GM21447 (cell line): Measurements from ENCODE around the gene KCNQ1.

Experiments used
- ATAC-seq: cut with Tn5 transposase; IDR thresholded peaks from one replicate; pipeline ENCODE4 v1.9.1; 2021; ENCODE audit not compliant: unreplicated experiment

KCNQ1 gene

DNA sequence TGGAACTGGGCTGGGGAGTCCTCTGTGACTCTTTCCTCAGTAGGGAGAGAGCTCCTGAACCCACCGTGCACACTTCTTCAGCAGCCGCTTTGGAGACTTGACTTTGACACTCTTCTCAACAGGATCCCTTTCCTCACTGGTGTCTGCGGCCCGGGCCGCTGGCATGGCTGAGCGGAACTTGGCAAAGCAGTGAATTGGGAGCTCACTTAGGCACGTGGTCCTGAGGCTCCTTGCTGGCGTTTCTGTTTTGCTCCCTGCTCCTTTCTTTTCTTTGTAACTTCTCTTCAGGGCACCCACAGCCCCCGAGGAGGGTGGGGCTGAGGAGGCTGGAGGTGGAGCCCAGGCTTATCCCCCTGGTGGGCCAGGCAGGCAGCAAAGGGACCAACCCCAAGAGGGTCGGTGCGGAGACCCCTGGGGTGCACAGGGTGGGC lies 263.4 kb downstream of the KCNQ1 start:
- ATAC-seq: no peak

DNA sequence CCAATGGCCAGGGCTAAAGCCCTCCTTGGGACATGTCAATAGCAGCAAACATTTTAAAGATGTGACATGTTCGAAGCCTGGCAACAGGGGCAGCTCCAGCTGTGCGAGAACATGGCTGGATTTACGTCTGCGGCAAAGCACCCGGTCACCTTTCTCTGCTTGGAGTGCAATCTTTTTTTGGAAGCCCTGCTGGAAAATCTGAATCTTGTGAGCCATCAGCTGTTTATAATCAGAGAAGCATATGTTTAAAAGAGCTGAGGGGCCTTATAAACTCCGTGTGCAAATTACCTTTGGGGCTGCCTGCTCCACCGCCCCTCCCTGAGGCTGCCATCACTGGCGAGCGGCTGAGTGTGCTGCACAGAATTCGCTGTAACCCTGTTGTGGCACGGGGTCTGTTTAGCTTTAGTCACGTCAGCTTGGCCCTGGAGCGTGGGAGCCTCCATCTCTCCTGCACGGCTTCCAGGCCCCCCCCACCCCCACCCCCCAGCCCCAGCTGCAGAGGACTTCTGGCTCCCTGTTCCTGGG lies 264.0 kb downstream of the KCNQ1 start:
- ATAC-seq: no peak

DNA sequence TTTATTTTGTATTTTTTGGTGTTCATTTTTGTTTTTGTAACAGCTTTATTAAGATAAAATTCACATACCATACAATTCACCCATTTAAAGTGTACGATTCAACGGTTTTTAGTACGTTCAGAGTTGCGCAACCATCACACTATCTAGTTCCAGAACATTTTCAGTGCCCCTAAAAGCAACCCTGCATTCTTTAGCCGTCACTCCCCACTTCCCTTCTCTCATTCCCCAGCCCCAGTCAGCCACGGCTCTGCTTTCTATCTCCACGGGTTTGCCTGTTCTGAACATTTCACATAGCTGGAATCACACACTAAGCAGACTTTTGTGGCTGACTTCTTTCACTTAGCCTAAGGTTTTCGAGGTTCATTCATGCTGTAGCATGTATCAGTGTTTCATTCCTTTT lies 264.6 kb downstream of the KCNQ1 start:
- ATAC-seq: no peak

GRCh38 chr11:2711161-2711560 lies 266.4 kb downstream of the KCNQ1 start:
- ATAC-seq: no peak

GRCh38 chr11:2713094-2713493 lies 268.3 kb downstream of the KCNQ1 start:
- ATAC-seq: no peak

DNA sequence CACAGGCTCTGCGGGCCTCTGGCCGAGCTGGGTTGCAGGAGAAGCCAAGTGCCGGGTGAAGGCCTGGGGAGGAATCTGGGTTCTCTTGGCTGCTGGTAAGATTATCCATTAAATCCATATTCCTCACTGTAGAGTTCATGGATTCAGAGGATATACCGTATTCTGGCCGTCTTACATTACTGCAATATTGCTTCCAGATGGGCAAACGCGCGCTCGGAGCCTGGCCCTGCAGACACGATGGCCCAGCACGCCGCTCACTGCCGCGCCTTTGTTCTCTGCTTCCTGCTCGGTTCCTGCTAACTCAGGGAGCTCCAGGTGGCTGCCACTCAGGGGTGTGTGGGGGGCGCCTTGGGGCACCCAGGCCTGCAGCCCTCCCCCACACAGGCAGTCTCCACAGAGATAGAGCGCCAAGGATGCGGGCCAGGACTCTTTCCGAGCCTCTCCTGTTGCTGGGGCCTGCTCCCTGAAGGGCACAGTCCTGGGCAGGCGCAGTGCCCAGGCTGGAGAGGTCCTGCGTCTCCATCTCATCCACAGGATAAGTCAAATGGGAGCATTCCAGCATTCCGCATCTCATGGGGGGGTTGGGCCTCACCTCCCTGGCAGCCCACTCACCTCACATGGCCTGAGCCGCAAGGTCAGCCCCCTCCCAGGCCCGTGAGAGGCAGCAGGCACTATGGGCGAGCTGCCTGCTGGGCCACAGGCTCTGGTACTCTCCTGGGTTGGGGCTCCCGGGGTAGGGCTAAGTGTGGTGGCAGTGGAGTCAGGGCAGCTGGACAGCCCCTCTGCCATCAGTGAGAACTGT lies 269.1 kb downstream of the KCNQ1 start:
- ATAC-seq: no peak

- ATAC-seq: no peak
These were observed 269.6 kb downstream of the KCNQ1 start for GRCh38 chr11:2714463-2714800.

GRCh38 chr11:2714871-2715270 lies 270.1 kb downstream of the KCNQ1 start:
- no peak for ATAC-seq

DNA sequence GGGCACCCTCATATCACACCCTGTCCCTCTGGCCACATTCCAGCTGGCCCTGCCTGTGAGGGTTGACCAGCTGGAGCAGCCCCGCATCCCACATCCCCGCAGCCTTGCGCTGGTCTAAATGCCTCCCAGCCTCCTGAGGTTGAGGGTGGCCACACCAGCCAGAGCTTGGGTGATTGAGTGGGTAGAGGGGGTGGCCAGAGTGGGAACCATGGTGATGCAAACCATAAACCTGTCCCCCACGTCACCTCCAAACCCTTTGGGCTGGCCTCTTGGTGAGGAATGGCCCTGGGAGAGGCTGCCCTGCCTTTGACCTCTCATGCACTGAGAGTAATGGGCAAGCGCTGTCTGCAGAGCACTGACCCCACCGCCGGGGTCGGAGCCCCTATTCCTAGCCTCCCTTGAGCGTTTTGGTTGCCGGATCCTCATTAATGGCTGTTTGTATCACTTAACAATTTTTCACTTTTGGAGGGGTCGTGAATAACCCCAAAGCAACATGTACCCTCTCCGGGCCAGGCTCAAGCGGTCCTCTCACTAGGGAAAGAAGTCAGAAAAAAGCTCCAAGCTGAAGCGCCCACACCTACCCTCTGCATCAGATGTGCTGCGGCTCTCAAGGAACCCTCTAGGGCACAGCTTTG lies 271.0 kb downstream of the KCNQ1 start:
- no peak for ATAC-seq

GRCh38 chr11:2716376-2717095 lies 271.7 kb downstream of the KCNQ1 start:
- no peak for ATAC-seq

DNA sequence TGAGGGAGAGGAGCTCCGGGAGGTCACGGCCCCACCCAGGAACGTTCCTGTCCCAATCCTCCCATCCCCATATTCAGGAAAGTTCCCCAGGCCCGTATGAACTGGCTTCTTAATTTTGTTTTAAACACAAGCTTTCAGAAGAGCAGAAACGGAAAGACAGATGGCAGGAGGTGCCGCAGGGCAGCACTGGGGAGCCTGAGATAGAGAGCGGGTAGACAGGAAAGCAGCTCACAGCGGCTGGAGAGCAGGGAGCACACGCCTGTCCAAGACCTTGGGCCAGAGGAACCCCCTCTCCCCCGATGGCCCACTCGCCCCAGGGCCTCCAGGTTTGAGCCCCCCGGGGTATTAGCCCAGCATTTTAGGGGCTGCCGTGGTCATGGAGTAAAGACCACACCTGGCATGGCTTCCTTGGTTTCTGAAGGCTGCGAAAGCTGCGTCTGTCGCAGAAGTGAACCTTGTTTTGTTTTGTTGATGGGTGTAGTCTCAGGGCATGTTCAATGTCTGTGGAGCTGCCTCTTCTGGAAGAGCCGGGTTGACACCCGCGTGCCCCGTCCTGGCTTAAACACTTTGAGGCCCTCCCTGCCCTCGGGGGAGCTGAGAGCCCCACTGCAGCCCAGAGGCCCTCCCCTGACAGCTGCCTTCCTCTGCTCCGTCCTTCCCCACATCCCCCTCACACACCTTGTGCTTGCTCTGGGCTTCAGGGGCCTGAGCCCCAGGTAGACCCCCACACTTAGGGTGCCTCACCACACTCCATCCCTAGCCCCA lies 272.9 kb downstream of the KCNQ1 start:
- no peak for ATAC-seq

- no peak for ATAC-seq
These were observed 274.1 kb downstream of the KCNQ1 start for GRCh38 chr11:2718817-2719438.

DNA sequence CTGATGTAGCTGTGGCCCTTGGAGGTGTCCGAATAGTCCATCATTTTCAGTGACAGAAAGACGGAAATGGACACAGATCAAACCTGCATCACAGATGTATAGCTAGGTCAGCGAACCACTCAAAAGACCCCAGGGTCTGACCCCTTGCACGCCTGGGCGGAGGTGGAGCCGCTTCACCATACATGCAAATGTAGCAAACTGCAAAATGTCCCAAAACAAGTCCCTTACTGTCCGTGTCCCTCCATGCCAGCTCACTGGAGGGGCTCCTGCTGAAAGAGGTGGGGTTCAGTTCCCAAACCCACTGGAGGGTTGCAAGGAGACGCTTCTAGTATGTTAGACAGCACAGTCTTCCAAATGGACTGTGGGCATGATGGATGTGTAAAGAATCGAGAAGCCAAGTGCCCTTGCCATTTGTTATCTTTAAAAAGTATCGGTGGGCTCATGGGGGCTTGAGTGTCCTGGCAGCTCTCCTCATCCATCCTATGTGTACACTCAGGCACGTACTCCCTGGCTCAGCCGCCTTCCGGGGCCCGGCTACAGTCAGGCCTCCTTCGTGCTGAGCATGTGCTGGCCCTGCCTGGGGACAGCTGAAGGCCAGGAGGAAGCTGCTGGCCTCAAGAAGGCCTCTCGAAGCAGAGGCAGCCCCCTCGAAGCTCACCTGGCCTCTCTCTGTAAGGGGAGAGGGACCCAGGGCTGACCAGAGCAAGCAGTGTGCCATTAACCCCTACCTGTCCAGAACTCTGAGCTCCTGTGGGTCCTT lies 275.2 kb downstream of the KCNQ1 start:
- ATAC-seq: no peak

DNA sequence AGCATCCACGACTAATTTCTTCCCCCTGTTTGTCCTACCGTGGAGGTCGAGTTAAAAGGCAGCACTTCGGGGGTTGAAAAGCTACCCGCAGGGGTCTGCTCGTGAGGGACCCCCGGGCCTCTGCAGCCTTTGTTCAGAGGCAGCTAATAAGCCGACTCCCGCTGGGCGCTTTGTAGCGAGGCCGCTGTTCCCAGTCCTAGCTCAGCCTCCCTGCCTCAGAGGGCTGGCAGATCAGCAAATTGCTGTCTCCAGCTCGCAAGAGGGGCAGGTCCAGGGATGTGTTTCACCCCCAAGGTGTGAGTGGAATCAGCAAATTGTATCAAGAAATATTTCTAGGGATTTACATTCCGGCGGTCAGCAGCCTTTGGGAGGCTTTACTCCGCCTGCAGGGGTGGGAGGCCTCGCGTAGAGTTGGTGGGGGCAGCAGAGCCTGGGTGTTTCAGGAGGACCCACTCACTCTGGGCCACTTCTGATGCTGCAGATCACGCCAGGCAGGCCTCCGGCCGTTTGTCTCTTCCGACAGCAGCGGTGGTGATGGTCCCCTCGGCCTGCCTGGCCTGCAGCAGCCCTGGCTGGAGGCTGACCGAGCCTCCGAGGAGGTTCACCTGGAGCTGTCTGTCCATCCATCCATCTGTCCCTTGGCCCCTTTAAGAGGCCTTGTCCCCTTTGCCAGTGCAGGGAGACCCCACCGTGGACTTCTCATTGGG lies 276.6 kb downstream of the KCNQ1 start:
- ATAC-seq: no peak

DNA sequence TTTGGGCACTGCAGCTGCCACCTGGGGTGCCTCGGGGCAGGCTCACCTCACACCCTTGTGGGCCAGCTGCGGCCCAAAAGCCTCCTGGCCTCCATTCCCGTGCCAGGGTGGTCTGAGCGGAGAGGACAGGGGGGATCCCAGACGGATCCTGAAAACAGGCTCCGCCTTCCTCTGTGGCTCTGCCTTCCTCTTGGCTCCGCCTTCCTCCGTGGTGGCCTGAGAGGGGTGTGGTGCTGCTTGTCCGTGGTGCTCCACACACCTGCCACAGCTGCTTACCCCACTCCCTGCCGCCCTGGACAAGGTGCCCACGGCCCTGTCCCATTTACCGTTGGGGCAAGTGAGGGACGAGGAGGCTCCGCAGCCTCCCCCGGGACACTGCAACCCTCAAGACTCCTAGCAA lies 278.1 kb downstream of the KCNQ1 start:
- no peak for ATAC-seq

DNA sequence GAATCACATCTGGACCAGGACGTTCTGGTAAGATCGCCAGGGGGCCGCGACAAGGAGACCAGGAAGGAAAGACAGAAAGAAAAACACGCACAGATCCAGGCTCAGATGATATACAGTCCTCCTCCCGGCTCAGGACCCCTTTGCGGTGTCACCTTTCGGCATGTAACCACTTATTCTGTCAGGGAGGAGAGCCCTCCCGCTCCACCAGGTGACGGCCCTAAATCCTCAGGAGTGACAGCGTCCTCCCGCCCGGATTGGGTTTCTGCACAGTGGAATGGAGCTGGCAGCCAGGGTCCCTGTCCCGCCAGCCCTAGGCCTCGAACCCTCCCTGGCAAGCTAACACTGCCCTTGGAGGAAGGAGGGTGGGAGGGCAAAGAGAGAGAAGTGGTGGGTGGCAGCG lies 279.3 kb downstream of the KCNQ1 start:
- no peak for ATAC-seq

DNA sequence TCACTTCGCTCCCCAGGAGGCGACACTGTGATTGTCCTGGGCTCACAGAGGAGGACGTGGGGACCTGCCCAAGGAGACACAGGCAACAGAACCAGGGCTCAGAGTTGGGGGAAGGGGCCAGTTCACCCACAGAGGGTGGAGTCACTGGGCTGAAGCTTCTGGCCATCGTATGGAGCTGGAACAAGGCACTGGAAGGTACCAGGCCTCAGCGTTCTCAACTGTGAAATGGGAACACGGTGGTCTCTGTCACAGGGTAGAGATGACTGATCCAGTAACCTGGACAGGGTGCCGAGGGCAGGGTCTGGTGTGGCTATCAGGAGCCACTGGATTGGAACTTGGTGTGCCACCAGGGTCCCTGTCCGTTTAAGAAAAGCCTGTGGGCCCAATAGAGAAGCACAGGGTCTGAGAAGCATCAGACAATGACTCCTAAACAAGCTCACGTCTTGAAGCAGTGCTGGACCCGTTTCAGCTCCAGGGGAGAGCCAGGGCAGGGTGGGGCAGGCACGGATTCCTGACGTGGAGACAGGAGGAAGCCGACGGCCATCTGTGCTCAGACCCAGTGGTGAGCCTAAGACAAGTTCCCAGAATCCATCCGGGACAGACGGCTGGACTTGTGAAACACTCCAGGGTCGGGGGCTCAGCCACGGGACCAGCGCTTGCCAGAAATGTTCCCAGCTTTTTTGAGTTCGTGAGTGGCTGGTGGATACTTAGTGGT lies 280.0 kb downstream of the KCNQ1 start:
- ATAC-seq: no peak

GRCh38 chr11:2725368-2726300 lies 280.8 kb downstream of the KCNQ1 start:
- no peak for ATAC-seq
